ENCODE data around the gene RFX6.

RFX6 gene

GRCh38 chr6:116876107-116876506 is 935 bp upstream of the RFX6 start:
- POLR2A ChIA-PET, result no interaction called here
- CTCF ChIA-PET, result interaction anchor here (1.1 kb wide), 1 partner anchor 16 kb away, joined by 4 read pairs; no protein-coding TSS in a partner anchor
- no peak for DNase-seq (ENCODE audit: extremely low spot score)
- TF ChIP-seq, protein P1, sequence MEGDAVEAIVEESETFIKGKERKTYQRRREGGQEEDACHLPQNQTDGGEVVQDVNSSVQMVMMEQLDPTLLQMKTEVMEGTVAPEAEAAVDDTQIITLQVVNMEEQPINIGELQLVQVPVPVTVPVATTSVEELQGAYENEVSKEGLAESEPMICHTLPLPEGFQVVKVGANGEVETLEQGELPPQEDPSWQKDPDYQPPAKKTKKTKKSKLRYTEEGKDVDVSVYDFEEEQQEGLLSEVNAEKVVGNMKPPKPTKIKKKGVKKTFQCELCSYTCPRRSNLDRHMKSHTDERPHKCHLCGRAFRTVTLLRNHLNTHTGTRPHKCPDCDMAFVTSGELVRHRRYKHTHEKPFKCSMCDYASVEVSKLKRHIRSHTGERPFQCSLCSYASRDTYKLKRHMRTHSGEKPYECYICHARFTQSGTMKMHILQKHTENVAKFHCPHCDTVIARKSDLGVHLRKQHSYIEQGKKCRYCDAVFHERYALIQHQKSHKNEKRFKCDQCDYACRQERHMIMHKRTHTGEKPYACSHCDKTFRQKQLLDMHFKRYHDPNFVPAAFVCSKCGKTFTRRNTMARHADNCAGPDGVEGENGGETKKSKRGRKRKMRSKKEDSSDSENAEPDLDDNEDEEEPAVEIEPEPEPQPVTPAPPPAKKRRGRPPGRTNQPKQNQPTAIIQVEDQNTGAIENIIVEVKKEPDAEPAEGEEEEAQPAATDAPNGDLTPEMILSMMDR (IDR thresholded peaks at IDR 0.05; ENCODE audit: control extremely low read depth, extremely low read depth, low read depth, missing control alignments), result no peak

- CTCF ChIA-PET, result no interaction called here
- TF ChIP-seq, protein P1 (IDR thresholded peaks at IDR 0.05; ENCODE audit: control extremely low read depth, extremely low read depth, low read depth, missing control alignments), result no peak
- POLR2A ChIA-PET, result no interaction called here
- no peak for DNase-seq (ENCODE audit: extremely low spot score)
These were observed 701 bp downstream of the RFX6 start for GRCh38 chr6:116877743-116878142.

DNA sequence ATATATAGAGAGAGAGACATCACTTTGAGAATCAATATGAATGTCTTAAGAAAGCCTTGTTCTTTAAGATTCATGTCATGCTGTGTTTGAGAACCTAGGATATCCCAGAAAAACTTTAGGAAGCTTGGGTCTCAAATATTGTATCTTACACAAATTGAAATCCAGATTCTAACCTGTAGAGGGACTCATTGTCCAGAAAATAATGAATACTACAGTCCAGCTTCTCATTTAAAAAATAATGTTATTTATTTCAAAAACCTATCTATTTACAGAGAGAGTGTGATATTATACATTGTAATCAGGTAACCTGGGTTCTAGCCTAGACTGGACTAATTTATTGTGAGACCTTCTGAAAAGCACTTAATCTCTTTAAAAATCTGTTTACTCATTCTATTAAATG is 4.2 kb downstream of the RFX6 start:
- CTCF ChIA-PET, result no interaction called here
- POLR2A ChIA-PET, result no interaction called here
- DNase-seq (ENCODE audit: extremely low spot score), result no peak

GRCh38 chr6:116883005-116883404 is 6.0 kb downstream of the RFX6 start:
- TF ChIP-seq, protein P1 (IDR thresholded peaks at IDR 0.05; ENCODE audit: control extremely low read depth, extremely low read depth, low read depth, missing control alignments), result no peak
- DNase-seq (ENCODE audit: extremely low spot score), result no peak
- CTCF ChIA-PET, result interaction anchor here (1.0 to 1.2 kb wide), 2 partner anchors 12 to 35 kb away, joined by 3 read pairs; no protein-coding TSS in a partner anchor
- POLR2A ChIA-PET, result no interaction called here

More for the DNA sequence above, 4.2 kb downstream of the RFX6 start:
- TF ChIP-seq, protein P1 (IDR thresholded peaks at IDR 0.05; ENCODE audit: control extremely low read depth, extremely low read depth, low read depth, missing control alignments), result no peak

DNA sequence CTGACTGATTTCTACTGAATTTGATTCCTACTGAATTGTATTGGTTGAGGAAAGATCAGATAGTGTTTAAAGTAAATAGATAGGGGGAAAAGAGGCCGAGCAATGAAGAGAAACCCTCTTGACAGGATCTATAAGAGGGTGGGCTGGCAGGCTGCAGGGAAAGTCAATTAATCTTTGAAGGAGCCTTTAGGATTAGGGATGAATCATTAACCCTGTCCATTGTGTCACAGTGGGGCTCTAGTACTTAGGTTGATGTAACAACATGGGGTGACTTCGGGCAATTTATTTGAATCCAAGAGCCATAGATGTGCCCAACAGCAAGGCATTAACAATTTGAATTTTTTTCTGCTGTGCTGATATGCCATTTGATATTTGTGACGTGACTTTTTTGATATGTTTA is 7.5 kb downstream of the RFX6 start:
- TF ChIP-seq, protein P1 (IDR thresholded peaks at IDR 0.05; ENCODE audit: control extremely low read depth, extremely low read depth, low read depth, missing control alignments), result no peak
- DNase-seq (ENCODE audit: extremely low spot score), result no peak
- POLR2A ChIA-PET, result no interaction called here
- CTCF ChIA-PET, result no interaction called here

- no peak for DNase-seq (ENCODE audit: extremely low spot score)
- POLR2A ChIA-PET, result no interaction called here
- TF ChIP-seq, protein P1 (IDR thresholded peaks at IDR 0.05; ENCODE audit: control extremely low read depth, extremely low read depth, low read depth, missing control alignments), result no peak
- CTCF ChIA-PET, result no interaction called here
These were observed 10.1 kb downstream of the RFX6 start for GRCh38 chr6:116887168-116887567.

- POLR2A ChIA-PET, result no interaction called here
- TF ChIP-seq, protein P1 (IDR thresholded peaks at IDR 0.05; ENCODE audit: control extremely low read depth, extremely low read depth, low read depth, missing control alignments), result no peak
- CTCF ChIA-PET, result no interaction called here
- no peak for DNase-seq (ENCODE audit: extremely low spot score)
These were observed 10.9 kb downstream of the RFX6 start for GRCh38 chr6:116887894-116888293.
